Activated CD4-positive, alpha-beta memory T cell treated with anti-CD3 and anti-CD28 coated beads for 36 hours (primary cell): Measurements from ENCODE around the gene CYTH4. TPM values are rescaled to one million over a fixed set of nuclear protein-coding genes. Genes with fewer than 3 reads are reported as not detected.

Experiments used
- CTCF ChIA-PET: fragments of 350-600 bp; sonication (Branson Sonifier 250); formaldehyde crosslinking; loops from one replicate; lab custom pipeline; 2021; ENCODE audit warnings: antibody characterized with exemption, inconsistent platforms; lab: Charles Lee
- POLR2A ChIA-PET: fragments of 350-600 bp; sonication (Branson Sonifier 250); formaldehyde crosslinking; loops from one replicate; lab custom pipeline; 2021; ENCODE audit warnings: antibody characterized with exemption; lab: Charles Lee
- DNase-seq: peaks from one replicate; pipeline ENCODE4 v3.0.0-alpha.2; 2020
- H3K27ac Mint-ChIP-seq: one replicate; pipeline ENCODE4 v1.8.0; 2021; ENCODE audit warnings: mixed read lengths
- H3K27me3 Mint-ChIP-seq: one replicate; pipeline ENCODE4 v1.8.0; 2021; ENCODE audit warnings: mixed read lengths
- H3K36me3 Mint-ChIP-seq: one replicate; pipeline ENCODE4 v1.8.0; 2021; ENCODE audit warnings: mixed read lengths
- H3K4me1 Mint-ChIP-seq: one replicate; pipeline ENCODE4 v1.8.0; 2021; ENCODE audit warnings: low read depth, mixed read lengths
- H3K4me3 Mint-ChIP-seq: one replicate; pipeline ENCODE4 v1.8.0; 2021; ENCODE audit warnings: mild to moderate bottlenecking, mixed read lengths
- H3K9me3 Mint-ChIP-seq: one replicate; pipeline ENCODE4 v1.8.0; 2021; ENCODE audit warnings: mixed read lengths
- intact Hi-C: fragments of 100-400 bp; cut with micrococcal nuclease; formaldehyde crosslinking; loops from one replicate; pipeline ENCODE4 v1.15.1; 2023
- total RNA-seq, 2 experiments: library from RNA; stranded (reverse); gene quantifications; one replicate each; pipeline ENCODE4 v1.2.3, GENCODE V29; 2021

Gene CYTH4
- total RNA-seq, 2 experiments from 2014 or later, result 58.7 to 60.5 TPM

- CTCF ChIA-PET, result interaction anchor here (0.7 to 2.2 kb wide), 9 partner anchors 9 to 283 kb away, joined by 3 to 11 read pairs (median 3); no protein-coding TSS in a partner anchor
- no peak for DNase-seq
- no peaks in the 10 kb centered on the region for H3K9me3 Mint-ChIP-seq
- H3K27me3 Mint-ChIP-seq, result no peaks in the 10 kb centered on the region
- H3K27ac Mint-ChIP-seq, result peak overlapping the region; percentile 100
- peaks cover 94% of the 10 kb centered on the region for H3K4me1 Mint-ChIP-seq
- H3K36me3 Mint-ChIP-seq, result peaks cover 52% of the 10 kb centered on the region
- POLR2A ChIA-PET, result interaction anchor here (0.8 to 1.2 kb wide), 3 partner anchors 10 to 262 kb away, joined by 3 to 4 read pairs (median 4); no protein-coding TSS in a partner anchor
- intact Hi-C loops, result no loop called here
- H3K4me3 Mint-ChIP-seq, result no peak overlapping the region
Observed at GRCh38 chr22:37304595-37305343, 22.5 kb downstream of the CYTH4 start.

DNA sequence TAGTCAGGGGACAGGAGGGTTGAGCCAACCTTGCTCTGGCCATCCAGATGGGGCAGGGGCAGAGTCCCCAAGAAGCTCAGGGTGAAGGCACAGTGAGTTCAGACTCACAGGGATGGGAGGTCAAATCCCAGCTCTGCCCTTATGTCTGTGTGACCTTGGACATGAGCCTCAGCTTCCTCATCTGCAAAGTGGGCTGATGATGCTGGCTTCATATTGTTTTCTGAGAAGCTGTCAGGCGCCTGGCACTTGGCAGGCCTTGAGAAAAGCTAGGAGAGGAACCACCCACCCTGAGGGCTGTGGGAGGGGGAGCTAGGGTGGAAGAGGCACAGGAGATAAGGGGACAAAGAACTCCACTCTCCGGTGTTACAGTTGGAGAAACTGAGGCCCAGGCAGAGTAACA lies 23.6 kb downstream of the CYTH4 start:
- H3K36me3 Mint-ChIP-seq, result peaks cover 54% of the 10 kb centered on the region
- peak overlapping the region; percentile 100 for H3K27ac Mint-ChIP-seq
- H3K9me3 Mint-ChIP-seq, result no peaks in the 10 kb centered on the region
- intact Hi-C loops, result no loop called here
- peaks cover 94% of the 10 kb centered on the region for H3K4me1 Mint-ChIP-seq
- CTCF ChIA-PET, result interaction anchor here (1.0 to 2.2 kb wide), 6 partner anchors 8 to 303 kb away, joined by 3 to 11 read pairs (median 4); partner anchors contain the start of gene GGA1
- POLR2A ChIA-PET, result interaction anchor here (1.0 kb wide), 1 partner anchor 8 kb away, joined by 4 read pairs; no protein-coding TSS in a partner anchor
- H3K4me3 Mint-ChIP-seq, result no peak overlapping the region
- H3K27me3 Mint-ChIP-seq, result no peaks in the 10 kb centered on the region
- no peak for DNase-seq

- ChIA-PET CTCF (interaction anchor here (1.0 to 2.2 kb wide), 5 partner anchors 8 to 302 kb away, joined by 3 to 11 read pairs (median 4); partner anchors contain the start of gene GGA1), POLR2A (interaction anchor here (0.6 to 1.0 kb wide), 3 partner anchors 8 to 501 kb away, joined by 3 to 4 read pairs (median 3); no protein-coding TSS in a partner anchor)
- Mint-ChIP-seq H3K27me3 (no peaks in the 10 kb centered on the region), H3K4me1 (peaks cover 91% of the 10 kb centered on the region), H3K9me3 (no peaks in the 10 kb centered on the region), H3K4me3 (peak overlapping the region; percentile 5), H3K36me3 (peaks cover 52% of the 10 kb centered on the region), H3K27ac (peak overlapping the region; percentile 100)
- no peak for DNase-seq
- intact Hi-C loops, result no loop called here
Observed at GRCh38 chr22:37306494-37306829, 24.2 kb downstream of the CYTH4 start.

DNA sequence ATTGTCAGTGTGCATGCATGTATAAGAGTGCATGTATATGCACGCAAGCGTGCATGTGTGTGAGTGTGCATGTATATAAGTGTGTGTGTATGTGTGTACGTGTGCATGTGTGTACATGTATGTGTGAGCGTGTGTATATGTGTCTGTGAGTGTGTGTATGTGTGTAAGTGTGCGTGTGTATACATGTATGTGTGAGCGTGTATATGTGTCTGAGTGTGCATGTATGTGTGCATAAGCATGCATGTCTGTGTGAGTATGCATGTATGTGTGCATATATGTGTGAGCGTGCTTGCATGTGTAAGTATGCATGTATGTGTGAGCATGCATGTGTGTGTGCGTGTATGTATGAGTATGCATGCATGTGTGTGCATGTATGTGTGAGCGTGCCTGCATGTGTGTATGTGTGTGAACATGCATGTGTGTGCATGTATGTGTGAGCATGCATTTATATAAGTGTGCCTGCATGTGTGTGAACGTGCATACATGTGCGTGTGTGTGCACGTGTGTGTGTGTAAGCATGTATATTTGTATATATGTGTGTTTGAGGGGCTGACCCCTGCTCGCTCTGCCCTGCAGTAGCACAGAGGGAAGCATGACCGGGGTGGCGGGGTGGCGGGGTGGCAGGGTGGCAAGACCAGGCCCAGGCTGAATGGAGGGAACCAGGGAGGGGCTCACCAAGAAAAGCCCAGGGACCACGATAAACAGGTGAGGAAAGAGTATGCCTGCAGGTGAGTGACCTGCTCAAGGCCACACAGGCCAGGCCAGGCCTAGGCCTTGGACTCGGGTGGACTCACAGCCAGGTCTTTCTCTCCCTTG lies 26.3 kb downstream of the CYTH4 start:
- ChIA-PET CTCF (interaction anchor here (1.5 to 6.1 kb wide), 4 partner anchors 41 to 148 kb away, joined by 4 to 38 read pairs (median 12); no protein-coding TSS in a partner anchor), POLR2A (interaction anchor here (0.6 kb wide), 1 partner anchor 170 kb away, joined by 3 read pairs; no protein-coding TSS in a partner anchor)
- Mint-ChIP-seq H3K4me3 (peak overlapping the region; percentile 64), H3K27me3 (no peaks in the 10 kb centered on the region), H3K9me3 (no peaks in the 10 kb centered on the region), H3K36me3 (peaks cover 47% of the 10 kb centered on the region), H3K27ac (peak overlapping the region; percentile 100), H3K4me1 (peaks cover 84% of the 10 kb centered on the region)
- intact Hi-C loops, result no loop called here
- no peak for DNase-seq

DNA sequence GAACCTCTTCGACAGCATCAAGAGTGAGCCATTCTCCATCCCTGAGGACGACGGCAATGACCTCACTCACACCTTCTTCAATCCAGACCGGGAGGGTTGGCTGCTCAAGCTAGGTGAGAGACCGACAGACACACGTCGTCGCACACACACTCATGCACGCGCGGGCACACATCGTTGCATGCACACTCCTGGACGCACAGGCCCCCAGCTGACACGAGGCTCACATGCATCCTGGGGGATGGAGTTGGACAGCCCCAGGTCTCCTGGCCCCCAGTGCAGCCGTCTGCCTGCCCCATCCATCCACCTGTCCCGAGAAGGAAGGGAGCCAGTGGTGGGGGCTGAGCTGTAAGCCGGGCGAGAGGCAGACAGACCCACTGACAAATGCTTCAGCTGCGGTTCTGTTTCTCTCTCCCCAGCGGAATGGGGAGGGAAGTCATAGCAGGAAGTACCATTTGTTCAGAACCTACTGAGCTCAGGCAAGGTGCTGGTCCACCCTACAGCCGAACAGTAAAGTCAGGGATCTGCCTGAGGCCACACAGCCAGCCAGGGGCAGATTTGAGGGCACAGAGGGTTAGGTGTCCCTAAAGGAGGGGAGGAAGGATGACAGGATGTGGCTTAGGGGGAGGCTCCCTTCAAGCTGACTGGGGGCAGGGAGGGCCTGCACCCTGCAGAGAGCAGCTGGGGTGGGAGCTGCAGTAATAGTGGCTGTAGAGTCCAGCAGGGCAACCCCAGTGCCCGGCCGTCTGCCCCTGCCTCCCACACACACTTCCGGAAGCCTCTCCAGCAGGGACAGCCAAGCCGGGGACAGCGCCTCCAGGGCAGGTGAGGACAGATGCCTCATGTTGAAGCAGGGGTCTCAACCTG lies 27.1 kb downstream of the CYTH4 start:
- peak overlapping the region; percentile 59 for H3K27ac Mint-ChIP-seq
- intact Hi-C loops, result no loop called here
- POLR2A ChIA-PET, result interaction anchor here (0.6 to 1.1 kb wide), 3 partner anchors 27 to 169 kb away, joined by 3 to 4 read pairs (median 3); partner anchors contain the start of gene CYTH4
- peak; percentile 73 for DNase-seq
- H3K36me3 Mint-ChIP-seq, result peaks cover 44% of the 10 kb centered on the region
- H3K4me1 Mint-ChIP-seq, result peaks cover 84% of the 10 kb centered on the region
- CTCF ChIA-PET, result interaction anchor here (0.6 to 6.1 kb wide), 8 partner anchors 24 to 654 kb away, joined by 3 to 38 read pairs (median 4); no protein-coding TSS in a partner anchor
- H3K27me3 Mint-ChIP-seq, result no peaks in the 10 kb centered on the region
- no peak overlapping the region for H3K4me3 Mint-ChIP-seq
- no peaks in the 10 kb centered on the region for H3K9me3 Mint-ChIP-seq

GRCh38 chr22:37310075-37310606 lies 27.8 kb downstream of the CYTH4 start:
- DNase-seq, result no peak
- Mint-ChIP-seq H3K4me1 (peaks cover 85% of the 10 kb centered on the region), H3K4me3 (no peak overlapping the region), H3K9me3 (no peaks in the 10 kb centered on the region), H3K27ac (peak overlapping the region; percentile 59), H3K27me3 (no peaks in the 10 kb centered on the region), H3K36me3 (peaks cover 44% of the 10 kb centered on the region)
- intact Hi-C loops, result no loop called here
- ChIA-PET CTCF (interaction anchor here (0.6 to 6.1 kb wide), 10 partner anchors 24 to 654 kb away, joined by 3 to 38 read pairs (median 4); no protein-coding TSS in a partner anchor), POLR2A (interaction anchor here (0.9 to 1.1 kb wide), 3 partner anchors 13 to 42 kb away, joined by 3 to 4 read pairs (median 3); partner anchors contain the start of gene CYTH4)

- no peak for DNase-seq
- Mint-ChIP-seq H3K4me1 (peaks cover 79% of the 10 kb centered on the region), H3K27ac (peak overlapping the region; percentile 61), H3K36me3 (peaks cover 40% of the 10 kb centered on the region), H3K4me3 (no peak overlapping the region), H3K9me3 (no peaks in the 10 kb centered on the region), H3K27me3 (no peaks in the 10 kb centered on the region)
- POLR2A ChIA-PET, result interaction anchor here (0.9 to 1.1 kb wide), 2 partner anchors 14 to 28 kb away, joined by 3 to 4 read pairs; partner anchors contain the start of gene CYTH4
- CTCF ChIA-PET, result interaction anchor here (1.0 to 6.1 kb wide), 7 partner anchors 23 to 146 kb away, joined by 3 to 38 read pairs (median 4); no protein-coding TSS in a partner anchor
- intact Hi-C loops, result no loop called here
Observed at GRCh38 chr22:37310815-37311595, 28.7 kb downstream of the CYTH4 start.

- DNase-seq, result no peak
- peaks cover 72% of the 10 kb centered on the region for H3K4me1 Mint-ChIP-seq
- H3K4me3 Mint-ChIP-seq, result no peak overlapping the region
- no peaks in the 10 kb centered on the region for H3K27me3 Mint-ChIP-seq
- H3K36me3 Mint-ChIP-seq, result peaks cover 37% of the 10 kb centered on the region
- no peaks in the 10 kb centered on the region for H3K9me3 Mint-ChIP-seq
- ChIA-PET POLR2A (no interaction called here), CTCF (interaction anchor here (1.1 to 6.1 kb wide), 2 partner anchors 51 to 145 kb away, joined by 5 to 38 read pairs; no protein-coding TSS in a partner anchor)
- H3K27ac Mint-ChIP-seq, result no peak overlapping the region
- intact Hi-C loops, result no loop called here
Observed at GRCh38 chr22:37311761-37312312, 29.5 kb downstream of the CYTH4 start.

DNA sequence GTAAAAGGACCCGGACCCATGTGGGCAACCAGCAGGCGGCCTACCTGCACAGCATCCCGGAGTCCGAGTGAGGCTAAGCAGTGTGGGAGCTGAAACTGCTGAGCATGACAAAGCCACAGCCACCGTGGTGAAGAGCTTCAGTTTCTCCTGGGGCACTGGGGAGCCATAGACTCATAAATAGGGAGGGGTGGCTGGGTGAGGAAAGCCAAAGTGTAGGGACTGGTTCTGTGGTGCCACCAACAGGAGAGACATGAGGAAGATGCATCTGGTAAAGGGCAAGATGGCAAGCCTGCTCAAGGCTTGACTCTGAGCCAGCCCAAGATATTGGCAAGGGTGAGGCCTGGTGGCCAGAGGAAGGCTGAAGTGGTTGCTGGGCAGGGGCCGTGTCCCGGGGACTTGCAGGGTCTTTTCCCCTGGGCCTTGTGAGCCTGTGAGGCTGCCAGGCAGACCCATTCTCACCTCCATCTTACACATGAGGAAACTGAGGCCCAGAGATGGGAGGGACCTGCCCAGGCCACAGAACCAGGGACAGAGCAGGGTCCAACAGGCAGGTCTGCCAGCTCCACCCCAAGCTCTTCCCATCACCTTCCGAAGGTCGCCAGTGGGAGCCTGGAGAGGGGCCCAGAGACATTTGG lies 30.4 kb downstream of the CYTH4 start:
- DNase-seq, result peak; percentile 62
- H3K36me3 Mint-ChIP-seq, result peaks cover 37% of the 10 kb centered on the region
- CTCF ChIA-PET, result interaction anchor here (6.1 kb wide), 1 partner anchor 144 kb away, joined by 38 read pairs; no protein-coding TSS in a partner anchor
- intact Hi-C loops, result no loop called here
- H3K27me3 Mint-ChIP-seq, result no peaks in the 10 kb centered on the region
- no peak overlapping the region for H3K4me3 Mint-ChIP-seq
- peak overlapping the region; percentile 54 for H3K27ac Mint-ChIP-seq
- POLR2A ChIA-PET, result no interaction called here
- peaks cover 64% of the 10 kb centered on the region for H3K4me1 Mint-ChIP-seq
- H3K9me3 Mint-ChIP-seq, result no peaks in the 10 kb centered on the region
